Hypothalamus (tissue), 51 donors: ENCODE results near the gene NIM1K.
"Not testable (repeated sequence)": the region's sequence is repeated elsewhere in the genome, so short reads cannot be mapped to it uniquely, and the experiment has no call there.

ENCODE experiments used
- DNase-seq, 51 donors: peaks; one replicate each; lab custom pipeline; 2025; lab: John Stamatoyannopoulos, UW

The NIM1K gene

GRCh38 chr5:43191740-43192557 lies at the start of gene NIM1K:
TSS of gene NIM1K (plus strand) at chr5:43192225. CDS start at chr5:43245776, 53,551 bp downstream.
- peak; percentile 35 to 95 (median 85) for DNase-seq

DNA sequence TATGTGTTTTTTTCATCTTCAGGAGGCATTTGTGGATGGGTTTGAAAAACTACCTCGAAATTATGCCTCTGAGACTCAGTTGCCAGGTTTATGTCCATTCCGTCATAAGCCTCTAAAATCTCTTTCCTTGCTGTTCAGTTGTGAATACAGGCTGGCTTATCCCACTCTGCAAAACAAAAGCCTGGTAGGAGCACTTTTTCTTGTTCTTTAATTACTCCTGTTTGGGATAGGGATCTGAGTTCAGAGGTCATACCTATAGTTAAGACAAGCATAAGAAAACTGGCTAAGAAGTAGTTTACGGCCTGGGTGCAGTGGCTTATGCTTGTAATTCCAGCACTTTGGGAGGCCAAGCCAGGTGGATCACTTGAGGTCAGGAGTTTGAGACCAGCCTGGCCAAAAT lies 47.0 kb upstream of the NIM1K start:
- DNase-seq: no peak

- DNase-seq: no peak
These were observed 45.1 kb upstream of the NIM1K start for GRCh38 chr5:43146958-43147357.

DNA sequence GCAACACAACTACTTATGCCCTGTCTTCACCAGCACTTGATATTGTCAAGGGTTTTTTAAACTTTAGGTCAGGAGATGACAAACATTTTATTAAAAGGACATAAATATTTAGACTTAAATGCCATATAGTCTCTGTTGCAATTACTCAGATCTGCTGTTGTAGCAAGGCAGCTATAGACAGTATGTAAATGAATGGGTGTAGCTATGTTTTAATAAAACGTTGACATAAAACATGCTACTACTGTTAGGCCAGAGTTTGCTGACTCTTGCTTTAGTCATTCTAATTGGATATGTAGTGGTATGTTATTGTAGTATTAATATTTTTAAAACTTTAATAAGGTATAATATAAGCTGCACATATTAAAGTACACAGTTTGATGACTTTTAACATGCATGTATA lies 43.6 kb upstream of the NIM1K start:
- no peak for DNase-seq

GRCh38 chr5:43149231-43149630 lies 42.8 kb upstream of the NIM1K start:
- no peak for DNase-seq

GRCh38 chr5:43150075-43150474 lies 42.0 kb upstream of the NIM1K start:
- no peak for DNase-seq

GRCh38 chr5:43150748-43151147 lies 41.3 kb upstream of the NIM1K start:
- DNase-seq: no peak

- DNase-seq: no peak
These were observed 39.1 kb upstream of the NIM1K start for GRCh38 chr5:43152946-43153345.

- no peak for DNase-seq
These were observed 37.6 kb upstream of the NIM1K start for GRCh38 chr5:43154469-43154868.

DNA sequence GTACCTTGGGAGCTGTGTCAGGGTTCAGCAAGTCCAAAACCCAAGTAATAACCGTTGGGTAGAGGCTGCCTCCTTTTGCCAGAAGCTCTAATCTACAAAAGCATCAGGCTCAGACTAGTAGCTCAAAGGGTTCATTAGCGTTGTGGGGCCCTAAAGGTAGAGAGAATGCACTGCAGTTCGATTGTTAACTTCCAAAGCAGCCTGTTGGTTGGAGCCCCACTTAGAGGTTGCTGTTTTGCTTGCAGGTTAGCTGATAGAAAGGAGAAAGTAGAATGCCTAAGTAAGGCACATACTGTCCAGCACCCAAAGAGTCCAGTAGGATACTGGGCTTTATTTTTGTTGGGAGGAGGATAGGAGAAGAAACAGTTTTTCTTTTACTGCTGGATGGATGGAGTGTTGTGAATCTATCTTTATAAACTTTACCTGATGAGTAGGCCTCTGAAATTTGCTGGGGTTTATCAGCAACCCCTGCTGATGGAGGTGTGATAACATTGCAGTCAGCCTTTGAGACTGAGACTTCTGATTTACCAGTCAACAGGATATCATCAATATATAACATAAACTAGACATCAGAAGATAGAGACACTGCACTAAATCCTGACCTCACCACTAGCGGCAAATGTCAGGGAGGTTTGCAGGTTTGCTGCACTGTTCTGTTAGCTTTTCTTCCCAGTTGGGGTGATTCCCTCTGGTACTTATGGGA lies 36.5 kb upstream of the NIM1K start:
- DNase-seq: no peak

GRCh38 chr5:43156388-43156787 lies 35.6 kb upstream of the NIM1K start:
- peak in 16 of 51 donors; percentile 1 to 39 (median 10) for DNase-seq

DNA sequence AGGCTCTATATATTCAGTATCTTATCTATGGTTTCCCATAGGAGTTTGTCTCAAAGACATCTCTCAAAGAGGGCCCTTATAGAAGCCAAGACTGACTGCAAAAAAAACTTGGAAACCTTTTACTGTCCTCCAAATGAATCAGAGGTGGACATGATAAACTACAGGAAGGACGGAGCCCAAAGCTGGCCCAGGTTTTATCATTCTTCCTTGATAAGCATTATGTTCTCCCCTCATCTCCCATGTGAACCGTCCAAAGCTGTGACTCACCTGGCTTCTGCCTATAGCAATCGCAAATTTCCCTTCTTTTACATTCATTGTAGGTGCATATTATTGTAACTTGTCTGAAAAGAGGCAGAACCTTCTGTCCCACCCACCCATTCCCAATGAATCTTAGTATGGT lies 35.0 kb upstream of the NIM1K start:
- DNase-seq: no peak

GRCh38 chr5:43161244-43161643 lies 30.8 kb upstream of the NIM1K start:
- DNase-seq: no peak

GRCh38 chr5:43164801-43165200 lies 27.2 kb upstream of the NIM1K start:
- DNase-seq: not testable (repeated sequence)

- no peak for DNase-seq
These were observed 26.7 kb upstream of the NIM1K start for GRCh38 chr5:43165323-43165722.

DNA sequence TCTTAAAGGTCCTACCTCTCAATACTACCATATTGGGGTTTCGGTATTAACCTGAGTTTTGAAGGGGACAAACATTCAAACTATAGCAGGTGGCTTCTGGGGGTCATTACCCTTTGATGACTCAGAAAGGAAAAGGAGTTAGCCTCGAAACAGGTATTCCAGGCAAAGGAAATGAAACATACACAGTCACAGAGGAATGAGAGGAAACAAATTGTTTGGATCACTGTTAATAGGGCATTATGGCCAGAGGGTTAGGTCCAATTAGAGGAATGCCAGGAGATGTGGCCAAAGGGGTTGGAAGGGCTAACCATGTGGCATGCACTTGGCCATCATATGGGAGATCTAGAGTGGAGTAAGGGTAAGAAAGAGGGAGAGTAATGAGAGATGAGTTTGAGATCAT lies 23.9 kb upstream of the NIM1K start:
- no peak for DNase-seq

GRCh38 chr5:43171451-43171850 lies 20.6 kb upstream of the NIM1K start:
- no peak for DNase-seq

DNA sequence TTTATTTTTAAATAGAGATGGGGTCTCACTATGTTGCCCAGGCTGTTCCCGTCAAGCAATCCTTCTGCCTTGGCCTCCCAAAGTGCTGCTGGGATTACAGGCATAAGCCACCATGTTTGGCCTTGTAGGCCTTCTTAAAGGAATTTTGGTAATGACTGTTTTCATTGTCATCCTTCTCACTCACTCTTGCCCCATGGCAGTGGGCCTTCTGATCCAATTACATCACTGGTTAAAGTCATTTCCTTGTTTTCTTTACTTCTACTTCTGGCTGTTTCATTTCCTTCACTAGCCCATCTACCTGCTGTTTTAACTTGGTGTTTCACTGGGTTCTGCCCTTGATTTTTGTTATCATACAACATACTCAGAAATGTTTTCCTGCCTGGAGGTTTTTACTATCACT lies 20.1 kb upstream of the NIM1K start:
- no peak for DNase-seq

DNA sequence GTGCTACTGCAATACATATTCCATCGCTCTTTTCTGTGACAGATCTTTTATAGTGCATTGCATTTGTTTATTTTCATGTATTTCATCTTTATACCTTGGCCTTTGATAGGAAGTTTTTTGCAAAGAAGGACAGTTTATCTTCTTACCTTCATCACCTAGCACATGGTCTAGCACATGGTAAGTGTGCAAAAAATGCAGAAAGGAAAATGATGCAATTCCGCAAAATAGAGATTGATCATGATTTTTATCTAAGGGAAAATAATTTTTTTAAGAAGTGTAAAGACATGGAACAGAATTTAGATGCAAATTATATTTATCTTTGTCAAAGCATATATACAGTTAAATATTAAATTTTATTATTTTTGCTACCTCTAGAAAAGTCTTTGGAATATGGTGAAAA lies 19.2 kb upstream of the NIM1K start:
- DNase-seq: no peak

DNA sequence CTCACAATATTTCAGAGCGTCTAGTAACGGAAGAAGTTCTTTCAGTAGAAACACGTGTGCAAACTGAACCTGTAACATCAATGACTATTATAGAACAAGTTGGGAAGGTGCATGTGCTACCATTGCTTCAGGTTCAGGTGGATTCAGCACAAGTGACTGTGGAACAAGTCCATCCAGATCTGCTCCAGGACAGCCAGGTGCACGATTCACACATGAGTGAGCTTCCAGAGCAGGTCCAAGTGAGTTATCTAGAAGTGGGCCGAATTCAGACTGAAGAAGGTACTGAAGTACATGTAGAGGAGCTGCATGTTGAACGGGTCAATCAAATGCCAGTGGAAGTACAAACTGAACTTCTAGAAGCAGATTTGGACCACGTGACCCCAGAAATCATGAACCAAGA lies 17.4 kb upstream of the NIM1K start:
- DNase-seq: no peak

DNA sequence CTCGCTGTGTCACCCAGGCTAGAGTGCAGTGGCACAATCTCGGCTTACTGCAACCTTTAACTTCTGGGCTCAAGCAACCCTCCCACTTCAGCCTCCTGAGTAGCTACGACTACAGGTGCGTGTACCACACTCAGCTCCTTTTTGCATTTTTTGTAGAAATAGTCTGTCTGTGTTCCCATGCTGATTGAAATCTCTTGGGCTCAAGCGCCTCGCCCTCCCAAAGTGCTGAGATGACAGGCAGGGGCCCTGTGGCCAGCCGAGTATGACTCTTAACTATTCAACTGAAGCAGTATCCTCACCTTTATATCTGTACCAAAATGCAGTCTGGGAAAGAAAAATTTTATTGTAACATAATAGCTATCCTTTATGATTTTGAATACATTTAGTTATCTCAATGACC lies 12.2 kb upstream of the NIM1K start:
- no peak for DNase-seq

GRCh38 chr5:43182421-43182820 lies 9.6 kb upstream of the NIM1K start:
- no peak for DNase-seq
